ENCODE results near the gene ZNF157. TPM values are rescaled to one million over a fixed set of nuclear protein-coding genes. Genes with fewer than 3 reads are reported as not detected.
A peak's percentile ranks its signal among the peaks of the same experiment; 100 is the strongest.
"Not testable (repeated sequence)": the region's sequence is repeated elsewhere in the genome, so short reads cannot be mapped to it uniquely, and the experiment has no call there.

The ZNF157 gene
- total RNA-seq: under 1 TPM in 1 of 2 donors, not detected in 1; 0.13 TPM
- long read RNA-seq: 0 reads

- intact Hi-C loops (cut with DNase I): no loop called here
- DNase-seq (no peak), ATAC-seq (no peak)
Observed at GRCh38 chrX:47370278-47370677, at the start of gene ZNF157. Gene ZNF157, plus strand, starts transcription at chrX:47370578. Its CDS starts 91 bp downstream, at chrX:47370669.

DNA sequence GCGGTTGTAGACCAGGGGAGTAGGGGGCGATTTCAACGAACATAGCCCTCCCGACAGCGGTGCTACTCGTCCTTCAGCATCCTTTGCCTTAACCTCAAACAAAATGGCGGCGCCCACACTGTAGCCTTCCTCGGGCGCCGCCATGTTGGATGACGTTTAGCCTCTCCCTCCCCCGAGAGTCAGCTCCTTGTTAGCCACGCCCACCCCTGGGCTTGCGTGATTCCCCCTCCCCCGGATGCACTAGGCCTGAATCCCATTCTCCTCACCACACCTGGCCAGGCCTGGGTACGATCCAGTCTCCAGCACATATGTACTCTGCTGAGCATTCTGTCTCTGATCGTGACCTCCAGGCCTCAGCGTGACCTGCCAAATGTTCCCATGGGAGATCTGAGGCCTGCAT is 49.0 kb upstream of the ZNF157 start:
- peak; percentile 73 for DNase-seq
- ATAC-seq: peak; percentile 73 to 88
- intact Hi-C loops (cut with DNase I): no loop called here

- intact Hi-C loops (cut with DNase I): no loop called here
- ATAC-seq: no peak
- DNase-seq: no peak
Observed at GRCh38 chrX:47321823-47322371, 48.5 kb upstream of the ZNF157 start.

DNA sequence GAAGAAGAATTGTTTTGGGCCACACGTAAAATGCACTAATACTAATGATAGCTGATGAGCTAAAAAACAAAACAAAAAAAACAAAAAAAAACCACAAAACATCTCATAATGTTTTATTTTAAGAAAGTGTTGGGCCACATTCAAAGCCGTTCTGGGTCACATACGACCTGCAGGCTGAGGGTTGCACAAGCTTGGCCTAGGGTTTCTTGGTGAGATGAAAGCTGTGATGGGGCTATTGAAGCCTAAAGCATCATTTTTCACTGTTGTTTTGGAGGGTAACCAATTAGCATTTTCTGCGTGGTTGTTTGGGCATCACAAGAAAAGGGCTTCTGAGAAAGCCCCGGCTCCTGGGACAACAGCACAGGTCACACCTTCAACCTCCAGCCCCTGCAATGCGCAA is 42.5 kb upstream of the ZNF157 start:
- DNase-seq: no peak
- intact Hi-C loops (cut with DNase I): no loop called here
- no peak for ATAC-seq

- intact Hi-C loops (cut with DNase I); DNase-seq: not testable (repeated sequence)
Observed at GRCh38 chrX:47332729-47333128, 37.6 kb upstream of the ZNF157 start.

GRCh38 chrX:47351706-47352105 is 18.7 kb upstream of the ZNF157 start:
- intact Hi-C loops (cut with DNase I): no loop called here
- DNase-seq: no peak
- ATAC-seq: no peak

More at GRCh38 chrX:47332729-47333128, 37.6 kb upstream of the ZNF157 start:
- not testable (repeated sequence) for ATAC-seq

DNA sequence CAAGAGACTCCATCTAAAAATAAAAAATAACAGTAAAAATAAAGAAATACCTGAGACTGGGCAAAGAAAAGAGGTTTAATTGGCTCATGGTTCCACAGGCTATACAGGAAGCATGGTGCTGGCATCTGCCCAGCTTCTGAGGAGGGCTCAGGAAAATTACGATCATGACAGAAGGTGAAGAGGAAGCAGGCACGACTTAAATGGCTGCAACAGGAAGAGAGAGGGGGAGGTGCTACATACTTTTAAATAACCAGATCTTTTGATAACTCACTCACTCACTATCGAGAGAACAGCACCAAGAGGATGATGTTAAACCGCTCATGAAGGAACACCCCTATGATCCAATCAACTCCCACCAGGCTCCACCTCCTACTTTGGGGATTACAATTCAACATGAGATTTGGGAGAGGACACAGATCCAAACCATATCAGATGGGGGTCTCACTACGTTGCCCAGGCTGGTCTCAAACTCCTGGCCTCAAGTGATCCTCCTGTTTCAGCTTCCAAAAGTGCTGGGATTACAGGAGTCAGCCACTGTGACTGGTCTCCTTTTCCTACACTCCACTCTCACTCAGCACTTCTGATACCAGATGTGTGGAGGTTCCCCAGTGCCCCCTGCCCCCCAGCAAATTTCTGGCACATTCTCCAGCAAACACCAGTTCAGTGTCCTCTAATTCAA is 11.9 kb upstream of the ZNF157 start:
- DNase-seq (no peak), ATAC-seq (no peak)
- intact Hi-C loops (cut with DNase I): no loop called here

- ATAC-seq (no peak), DNase-seq (no peak)
- intact Hi-C loops (cut with DNase I): no loop called here
Observed at GRCh38 chrX:47360423-47361179, 9.8 kb upstream of the ZNF157 start.

DNA sequence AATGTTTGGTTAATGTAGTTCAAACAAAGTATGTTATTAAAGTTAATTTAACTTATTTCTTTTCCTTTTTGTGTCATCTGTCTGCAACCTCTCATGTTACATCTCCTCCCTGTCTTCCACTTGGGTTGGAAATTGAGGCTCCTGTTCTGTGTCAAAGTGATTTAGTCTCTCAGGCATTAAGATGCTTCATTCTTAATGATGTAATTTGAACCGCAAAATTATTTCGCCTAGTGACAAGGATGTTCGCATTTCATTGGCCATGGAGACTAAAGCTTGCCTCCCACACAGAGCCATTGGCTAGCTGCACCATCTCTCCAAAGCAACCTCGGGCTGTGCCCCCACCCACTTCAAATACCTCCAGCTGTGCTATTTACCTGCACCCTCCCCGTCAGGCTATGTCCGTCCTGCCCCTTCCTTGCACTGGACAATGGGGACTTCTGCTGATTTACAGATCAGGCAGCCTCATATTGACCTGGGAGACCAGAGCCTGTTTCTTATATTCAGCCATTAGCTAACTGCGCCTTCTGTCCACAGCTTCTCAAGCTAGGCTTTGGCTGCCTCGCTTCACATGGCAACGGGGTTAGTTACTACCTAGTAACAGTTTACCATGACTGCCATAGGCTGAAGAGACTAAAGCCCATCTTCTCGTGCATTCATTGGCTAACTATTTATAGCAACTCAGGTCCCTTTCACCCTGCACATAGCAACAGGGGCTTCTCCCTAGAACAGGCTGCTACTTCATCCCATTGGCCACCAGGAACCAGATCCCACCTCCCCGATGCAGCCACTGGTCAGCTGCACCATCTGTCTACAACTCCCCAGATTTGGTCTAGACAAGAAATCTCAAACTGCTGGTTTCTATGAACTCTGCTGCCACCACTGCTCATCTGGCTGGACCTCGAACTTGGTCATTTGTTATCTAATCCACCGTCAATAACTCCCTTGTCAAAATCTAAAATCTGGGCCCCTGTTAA is 8.6 kb upstream of the ZNF157 start:
- intact Hi-C loops (cut with DNase I): no loop called here
- ATAC-seq (peak; percentile 94 to 96), DNase-seq (peak; percentile 78)

DNA sequence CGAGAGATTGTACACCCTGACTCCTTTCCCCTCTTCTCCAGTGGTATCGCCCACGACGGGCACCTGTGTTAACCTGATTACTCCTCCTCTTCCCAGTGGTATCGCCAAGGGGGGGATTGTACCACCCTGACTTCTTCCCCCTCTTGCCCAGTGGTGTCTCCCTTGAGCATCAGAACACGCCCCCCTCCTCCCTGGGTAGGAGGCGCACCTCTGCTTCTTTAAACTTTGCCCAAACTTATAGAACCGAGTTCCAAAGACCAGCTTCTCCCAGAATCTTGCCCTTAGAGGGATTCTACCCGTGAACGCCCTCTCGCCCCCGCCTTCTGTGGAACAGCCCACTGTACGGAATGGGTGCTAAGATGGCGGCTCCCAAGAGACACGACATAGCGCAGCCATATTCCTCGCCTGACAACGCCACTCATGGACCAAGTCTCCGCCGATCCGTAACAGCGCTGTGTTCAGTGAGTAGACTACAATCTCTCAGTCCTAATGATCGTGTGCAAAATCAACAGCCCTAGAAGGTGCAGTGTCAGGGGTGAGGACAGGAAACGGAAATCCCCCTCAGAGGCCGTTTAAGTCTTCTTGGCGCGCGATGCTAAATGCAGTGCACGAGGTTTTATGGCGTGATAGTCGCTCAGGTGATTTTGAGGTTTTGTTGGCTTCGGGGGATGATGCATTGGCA is 4.2 kb upstream of the ZNF157 start:
- peak; percentile 68 to 85 for ATAC-seq
- peak; percentile 72 for DNase-seq
- intact Hi-C loops (cut with DNase I): no loop called here

- ATAC-seq: no peak
- no peak for DNase-seq
- intact Hi-C loops (cut with DNase I): no loop called here
Observed at GRCh38 chrX:47373198-47373597, 2.8 kb downstream of the ZNF157 start.

GRCh38 chrX:47380268-47380667 is 9.9 kb downstream of the ZNF157 start:
- DNase-seq (peak; percentile 36), ATAC-seq (no peak)
- intact Hi-C loops (cut with DNase I): loop anchor here (10.0 kb wide), 2 partner anchors 145 to 185 kb away; partner anchors contain the start of gene UBA1 (in 1 of the 2)

GRCh38 chrX:47380837-47381236 is 10.5 kb downstream of the ZNF157 start:
- intact Hi-C loops (cut with DNase I): loop anchor here (10.0 kb wide), 2 partner anchors 144 to 186 kb away; partner anchors contain the start of gene UBA1 (in 1 of the 2)
- peak in 1 of 2 donors; percentile 32 for ATAC-seq
- DNase-seq: not testable (repeated sequence)

GRCh38 chrX:47384502-47384901 is 14.1 kb downstream of the ZNF157 start:
- peak; percentile 52 for DNase-seq
- intact Hi-C loops (cut with DNase I): loop anchor here (2.0 to 10.0 kb wide), 3 partner anchors 140 to 192 kb away; partner anchors contain the start of gene UBA1 (in 2 of the 2)
- ATAC-seq: peak; percentile 35 to 50

DNA sequence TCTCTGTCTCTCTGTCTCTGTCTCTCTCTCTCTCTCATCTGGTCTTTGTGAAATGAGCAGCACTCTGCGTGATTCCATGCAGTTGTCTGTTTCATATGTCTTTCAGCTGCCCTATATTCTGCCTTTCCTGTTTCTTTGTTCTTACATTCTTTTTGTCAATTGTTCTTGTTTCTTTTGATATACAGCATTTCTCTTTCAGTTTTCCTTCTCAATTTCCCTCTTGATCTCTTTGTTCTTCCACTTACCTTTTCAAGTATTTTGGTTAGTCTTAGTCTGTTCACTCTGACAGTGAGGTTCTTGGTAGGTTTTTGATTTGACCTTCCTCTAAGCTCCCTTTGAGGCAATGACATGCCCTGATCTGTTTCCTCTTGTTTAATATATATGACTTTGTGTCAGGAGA is 20.4 kb downstream of the ZNF157 start:
- no peak for DNase-seq
- intact Hi-C loops (cut with DNase I): no loop called here
- no peak for ATAC-seq

- ATAC-seq (no peak), DNase-seq (no peak)
- intact Hi-C loops (cut with DNase I): no loop called here
Observed at GRCh38 chrX:47413179-47413594, 42.8 kb downstream of the ZNF157 start.

- intact Hi-C loops (cut with DNase I): no loop called here
- no peak for ATAC-seq
Observed at GRCh38 chrX:47420265-47420664, 49.9 kb downstream of the ZNF157 start.

DNA sequence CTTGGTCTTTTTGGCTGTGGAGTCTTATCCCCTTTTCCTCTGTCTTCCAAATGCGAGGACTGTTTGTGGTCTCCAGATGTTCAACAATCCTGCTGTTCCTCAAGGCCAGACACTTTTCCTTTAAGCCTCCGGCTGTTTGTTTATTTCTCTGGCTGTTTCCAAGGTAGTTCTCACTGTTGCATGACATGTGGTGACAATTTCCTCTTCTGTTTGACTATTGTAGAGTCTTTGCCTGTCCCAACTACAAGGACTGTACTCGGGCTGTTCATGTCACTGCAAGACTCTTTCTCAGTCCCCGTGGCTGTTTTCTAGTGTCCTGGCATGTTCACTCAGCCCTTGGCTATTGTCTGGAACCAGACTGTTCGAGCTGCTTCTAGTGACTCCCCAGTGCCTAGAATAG is 50.6 kb downstream of the ZNF157 start:
- intact Hi-C loops (cut with DNase I): no loop called here
- ATAC-seq (no peak), DNase-seq (no peak)

More at GRCh38 chrX:47420265-47420664, 49.9 kb downstream of the ZNF157 start:
- DNase-seq: no peak

Measured in left cardiac atrium (tissue), 4 donors.